Activated CD4-positive, alpha-beta T cell treated with anti-CD3 and anti-CD28 coated beads, Interleukin-2, amount 50 U/mL, for 24 hours (primary cell): Measurements from ENCODE around the gene IL11.

ENCODE experiments used
- DNase-seq, 2 donors: peaks; one replicate each; pipeline ENCODE4 v3.0.0-alpha.2; 2020; ENCODE audit warnings: low read depth in 1 of 2, low spot score in 1 of 2

IL11 gene

GRCh38 chr19:55373993-55374757 is 3.9 kb upstream of the IL11 start:
- DNase-seq: no peak

DNA sequence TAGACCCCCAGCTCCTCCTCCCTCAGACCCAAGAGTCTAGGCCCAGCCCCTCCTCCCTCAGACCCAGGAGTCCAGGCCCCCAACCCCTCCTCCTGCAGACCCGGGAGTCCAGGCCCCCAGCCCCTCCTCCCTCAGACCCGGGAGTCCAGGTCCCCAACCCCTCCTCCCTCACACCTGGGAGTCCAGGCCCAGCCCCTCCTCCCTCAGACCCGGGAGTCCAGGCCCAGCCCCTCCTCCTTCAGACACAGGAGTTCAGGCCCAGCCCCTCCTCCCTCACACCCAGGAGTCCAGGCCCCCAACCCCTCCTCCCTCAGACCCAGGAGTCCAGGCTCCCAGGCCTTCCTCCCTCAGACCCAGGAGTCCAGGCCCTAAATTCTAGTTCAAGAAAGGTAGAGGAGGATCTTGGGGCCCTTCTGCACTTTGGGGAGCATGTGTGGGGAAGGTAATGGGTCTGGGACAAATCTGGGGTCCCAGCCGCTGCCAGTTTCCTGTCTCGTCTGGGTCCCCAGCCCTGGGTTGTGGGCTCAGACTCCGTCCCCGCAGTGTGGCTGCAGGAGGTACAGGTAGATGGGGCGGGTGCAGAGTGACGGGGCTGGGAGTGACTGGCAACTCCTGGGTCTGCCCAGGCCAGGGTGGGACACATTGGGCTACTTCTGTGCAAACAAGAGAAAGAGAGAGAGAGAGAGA is 3.2 kb upstream of the IL11 start:
- no peak for DNase-seq

GRCh38 chr19:55372316-55373081 is 2.2 kb upstream of the IL11 start:
- no peak for DNase-seq

GRCh38 chr19:55369653-55370304 is 484 bp downstream of the IL11 start:
- no peak for DNase-seq

DNA sequence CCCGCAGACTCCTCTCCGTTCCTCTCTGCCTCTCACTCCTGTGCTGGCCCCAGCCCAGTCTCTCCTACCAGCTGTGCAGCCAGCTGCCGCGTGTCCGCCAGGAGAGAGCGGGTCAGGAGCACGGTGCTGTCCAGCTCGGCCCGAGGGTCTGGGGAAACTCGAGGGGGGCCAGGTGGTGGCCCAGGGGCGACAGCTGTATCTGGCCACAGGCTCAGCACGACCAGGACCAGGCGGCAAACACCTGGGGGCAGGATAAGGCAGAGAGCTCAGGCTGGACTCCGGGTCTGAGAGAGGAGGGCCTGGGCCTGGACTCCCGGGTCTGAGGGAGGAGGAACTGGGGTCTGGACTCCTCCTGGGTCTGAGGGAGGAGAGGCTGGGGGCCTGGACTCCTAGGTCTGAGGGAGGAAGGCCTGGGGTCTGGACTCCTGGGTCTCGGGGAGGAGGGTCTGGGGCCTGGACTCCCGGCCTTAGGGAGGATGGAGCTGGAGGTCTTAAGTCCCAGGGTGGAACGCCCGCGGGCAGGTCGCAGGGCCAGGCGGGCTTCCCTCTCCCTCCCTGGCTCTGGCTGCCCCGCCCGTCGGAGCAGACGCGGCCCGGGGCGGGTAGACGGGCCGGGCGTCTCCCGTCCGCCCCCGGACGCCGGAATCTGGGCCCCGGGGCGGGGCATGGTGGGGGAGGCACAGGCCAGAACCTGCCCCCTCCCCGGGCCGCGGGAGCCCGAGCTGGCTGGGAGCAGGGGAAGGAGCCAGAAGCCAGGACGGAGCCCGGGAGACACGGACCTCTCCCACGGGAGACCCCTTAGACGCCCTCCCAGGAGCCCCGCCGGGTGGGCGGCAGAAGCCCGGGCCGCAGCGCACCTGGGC is 1.3 kb downstream of the IL11 start:
- no peak for DNase-seq

DNA sequence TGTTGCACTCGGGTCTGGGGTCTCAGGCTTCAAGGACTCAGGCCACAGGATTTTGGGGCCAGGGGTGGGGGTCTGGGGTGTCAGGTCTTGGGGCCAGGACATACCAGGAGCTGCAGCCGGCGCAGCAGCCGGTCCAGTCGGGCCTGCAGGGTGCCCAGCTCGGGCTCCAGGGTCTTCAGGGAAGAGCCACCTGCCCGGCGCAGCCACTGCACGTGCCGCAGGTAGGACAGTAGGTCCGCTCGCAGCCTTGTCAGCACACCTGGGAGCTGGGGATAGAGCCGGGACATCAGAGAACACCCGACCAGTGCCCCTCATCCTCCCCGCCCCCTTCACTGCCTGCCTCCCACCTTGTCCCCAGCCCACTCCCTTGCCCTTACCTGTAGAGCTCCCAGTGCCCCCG is 2.2 kb downstream of the IL11 start:
- DNase-seq: no peak

DNA sequence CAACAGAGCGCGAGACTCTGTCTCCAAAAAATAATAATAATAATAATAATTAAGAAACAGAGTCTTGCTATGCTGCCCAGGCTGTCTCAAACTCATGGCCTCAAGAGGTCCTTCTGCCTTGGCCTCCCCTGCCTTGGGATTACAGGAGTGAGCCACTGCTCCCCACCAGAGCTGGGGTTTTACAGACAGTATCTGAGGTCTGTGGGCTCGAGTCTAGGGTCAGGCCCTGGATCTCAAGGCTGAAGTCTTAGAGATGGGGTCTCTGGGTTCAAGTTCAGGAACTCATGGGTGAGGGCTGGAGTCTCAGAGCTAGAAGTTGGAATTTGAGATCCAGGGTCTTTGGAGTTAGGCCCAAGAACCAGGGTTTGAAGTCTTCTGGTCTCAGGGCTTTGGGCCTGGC is 3.5 kb downstream of the IL11 start:
- DNase-seq: no peak

- no peak for DNase-seq
These were observed 4.3 kb downstream of the IL11 start for GRCh38 chr19:55365964-55366363.

GRCh38 chr19:55365245-55365644 is 5.0 kb downstream of the IL11 start:
- no peak for DNase-seq

DNA sequence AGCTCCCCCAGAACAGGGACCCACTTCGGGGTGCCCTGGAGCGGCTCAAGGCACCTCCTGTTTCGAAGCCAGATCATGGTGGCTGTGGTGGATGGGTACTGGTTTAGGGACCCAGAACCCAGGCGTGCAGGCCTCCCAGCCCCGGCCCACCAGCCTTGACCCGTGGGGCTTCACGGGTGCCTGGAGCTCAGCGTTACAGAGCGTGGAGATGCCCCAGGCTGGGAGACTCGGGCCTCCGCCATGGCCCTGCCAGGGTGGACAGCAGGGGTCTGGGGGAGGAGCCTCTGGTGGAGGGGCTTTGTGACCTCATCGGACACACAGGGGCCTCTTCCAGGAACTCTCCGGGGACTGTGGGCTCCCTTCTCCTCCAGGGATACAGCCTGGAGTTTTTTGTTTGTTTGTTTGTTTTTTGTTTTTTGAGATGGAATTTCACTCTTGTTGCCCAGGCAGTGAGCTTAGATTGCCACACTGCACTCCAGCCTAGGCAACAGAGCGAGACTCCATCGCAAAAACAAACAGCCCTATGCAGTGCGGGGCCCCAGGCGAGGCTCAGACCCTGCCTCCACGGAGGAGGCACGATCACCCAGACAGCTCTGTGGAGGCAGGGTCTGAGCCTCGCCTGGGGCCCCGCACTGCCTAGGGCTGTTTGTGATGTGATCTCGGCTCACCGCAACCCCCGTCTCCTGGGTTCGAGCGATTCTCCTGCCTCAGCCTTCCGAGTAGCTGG is 7.1 kb downstream of the IL11 start, which contains the start of gene GARIN5B:
TSS of gene GARIN5B (minus strand) at position 271 of the 727 bp plus-strand sequence. CDS start at position 77, 194 bp downstream.
- no peak for DNase-seq

GRCh38 chr19:55362174-55362989 is 7.9 kb downstream of the IL11 start:
- DNase-seq: no peak

GRCh38 chr19:55360902-55361301 is 9.4 kb downstream of the IL11 start:
- no peak for DNase-seq

GRCh38 chr19:55358943-55359908 is 11.0 kb downstream of the IL11 start:
- no peak for DNase-seq

- DNase-seq: no peak
These were observed 11.8 kb downstream of the IL11 start for GRCh38 chr19:55358493-55358892.

- no peak for DNase-seq
These were observed 14.9 kb downstream of the IL11 start for GRCh38 chr19:55355213-55355821.

DNA sequence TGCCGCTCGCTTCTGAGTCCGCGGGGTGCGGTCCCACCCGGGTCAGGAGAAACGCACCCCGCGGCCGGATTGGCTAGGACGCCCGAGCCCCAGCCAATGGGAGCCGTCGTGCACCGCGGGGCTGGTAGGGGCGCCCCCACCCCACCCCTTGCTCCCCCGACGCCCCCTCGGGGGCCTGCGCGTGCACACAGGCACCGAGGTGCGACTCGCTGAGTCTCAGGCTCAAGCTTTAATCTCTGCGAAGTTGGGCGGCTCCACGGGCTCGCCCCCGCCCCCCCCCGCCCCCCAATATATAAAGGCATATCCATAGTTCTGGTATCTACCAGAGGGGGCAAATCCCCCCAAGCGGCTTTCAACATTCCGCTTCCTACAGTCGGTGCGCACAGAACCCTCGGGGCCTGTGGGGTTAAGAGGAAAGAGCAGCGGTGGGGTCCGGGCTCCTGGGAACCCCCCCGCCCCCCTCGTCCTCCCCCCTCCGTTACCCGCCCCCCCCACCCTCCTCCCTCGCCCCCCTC is 15.5 kb downstream of the IL11 start, which contains the start of gene COX6B2:
TSS of gene COX6B2 (minus strand) at position 22 of the 515 bp plus-strand sequence. CDS start 198 bp downstream, outside the sequence.
- DNase-seq: no peak
